Kidney (tissue), 14 donors: ENCODE data around the gene MDM1. TPM values are rescaled to one million over a fixed set of nuclear protein-coding genes. Genes with fewer than 3 reads are reported as not detected.

Source experiments
- DNase-seq, 5 donors: peaks; one replicate each; pipeline ENCODE4 v3.0.0-alpha.2; 2013 to 2020
- FAIRE-seq: peaks from 2 replicates; lab custom pipeline; 2012; peaks lifted over from hg19 to GRCh38; lab: Jason Lieb, UNC
- H3K27ac ChIP-seq, 2 donors: one replicate each; pipeline ENCODE4 v1.7.0; 2013; ENCODE audit warnings: low read depth in 2 of 2, low read length in 2 of 2, inconsistent platforms in 1 of 2
- H3K27me3 ChIP-seq: one replicate; pipeline ENCODE4 v1.7.1; 2013; ENCODE audit warnings: low read length, inconsistent platforms; ENCODE audit not compliant: control insufficient read depth, insufficient read depth
- H3K36me3 ChIP-seq, 3 donors: one replicate each; pipeline versions ENCODE4 v1.7.0 to v1.7.1; 2013; ENCODE audit warnings: low read length in 3 of 3, control low read depth in 1 of 3, inconsistent platforms in 1 of 3; ENCODE audit not compliant: insufficient read depth in 3 of 3, control insufficient read depth in 2 of 3
- H3K4me1 ChIP-seq, 3 donors: one replicate each; pipeline versions ENCODE4 v1.7.0 to v1.7.1; 2013; ENCODE audit warnings: low read length in 3 of 3, inconsistent platforms in 1 of 3, low read depth in 1 of 3; ENCODE audit not compliant: control insufficient read depth in 2 of 3, insufficient read depth in 2 of 3
- H3K4me3 ChIP-seq, 3 donors: one replicate each; pipeline versions ENCODE4 v1.7.0 to v1.8.1; 2013; ENCODE audit warnings: low read length in 3 of 3, control low read depth in 1 of 3, inconsistent platforms in 1 of 3
- H3K9ac ChIP-seq, 3 donors: one replicate each; pipeline versions ENCODE4 v1.7.0 to v1.7.1; 2013; ENCODE audit warnings: low read length in 3 of 3, control low read depth in 1 of 3, inconsistent platforms in 1 of 3
- H3K9me3 ChIP-seq, 3 donors: one replicate each; pipeline versions ENCODE4 v1.7.0 to v1.7.1; 2013; ENCODE audit warnings: low read length in 3 of 3, control low read depth in 1 of 3, inconsistent platforms in 1 of 3; ENCODE audit not compliant: control insufficient read depth in 2 of 3, insufficient read depth in 1 of 3
- intact Hi-C: fragments of 100-400 bp; cut with DNase I; formaldehyde crosslinking; loops from one replicate; pipeline ENCODE4 v1.11.1; 2022
- polyA plus RNA-seq: library from polyadenylated mRNA; stranded (reverse); fragments of 350-450 nt; fragmentation: Illumina TruSeq; extraction: RNeasy Lipid Tissue Mini Kit (QIAGEN cat#74804); gene quantifications from one replicate; pipeline ENCODE4 v1.2.3, GENCODE V29; 2014; ENCODE audit warnings: low read depth, low replicate concordance; ENCODE audit not compliant: insufficient read depth
- total RNA-seq: library from RNA; stranded (reverse); fragmentation: NEBNext Ultra II Directional; extraction: Animal tissue kit (Norgen Biotek cat#: 25700); gene quantifications from one replicate; pipeline ENCODE4 v1.2.1, GENCODE V29; 2021
- TF ChIP-seq, protein P1 (sequence below): IDR thresholded peaks from 3 replicates; pipeline ENCODE4 v1.5.1; 2012; ENCODE audit warnings: mild to moderate bottlenecking, moderate library complexity, borderline replicate concordance; ENCODE audit not compliant: insufficient read depth; ENCODE audit errors: extremely low read depth
- donor health status: control.
- donor health status: control.
- donor health status: control.
- donor health status: control.
- donor health status: control.
- donor health status: DM: yes; HTN: yes; CAD: no.
- donor health status: Normal renal cell carcinoma (clear cell type).

The MDM1 gene
- total and polyA plus RNA-seq, 2 donors from 2014 or later = 8.9 to 14.1 TPM

DNA sequence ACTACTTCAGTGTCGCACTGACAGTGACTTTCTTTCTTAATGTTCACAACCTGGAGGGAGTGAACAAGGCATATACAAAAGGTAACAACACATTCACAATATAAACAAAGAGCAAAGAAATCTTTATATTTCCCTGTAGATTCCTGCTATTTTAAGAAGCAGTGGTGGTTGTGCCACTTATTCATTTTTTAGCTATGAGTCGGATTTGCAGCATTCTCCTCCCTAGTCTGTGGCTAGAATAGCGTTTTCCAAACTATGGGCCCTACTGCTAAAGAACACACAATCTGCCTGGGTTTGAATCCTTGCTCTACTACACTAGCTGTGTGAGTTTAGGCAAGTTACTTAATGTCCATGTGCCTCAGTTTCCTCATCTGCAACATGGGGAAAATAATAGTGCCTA lies 18.6 kb upstream of the MDM1 start:
- DNase-seq (no peak), FAIRE-seq (no peak)
- TF ChIP-seq, protein P1, sequence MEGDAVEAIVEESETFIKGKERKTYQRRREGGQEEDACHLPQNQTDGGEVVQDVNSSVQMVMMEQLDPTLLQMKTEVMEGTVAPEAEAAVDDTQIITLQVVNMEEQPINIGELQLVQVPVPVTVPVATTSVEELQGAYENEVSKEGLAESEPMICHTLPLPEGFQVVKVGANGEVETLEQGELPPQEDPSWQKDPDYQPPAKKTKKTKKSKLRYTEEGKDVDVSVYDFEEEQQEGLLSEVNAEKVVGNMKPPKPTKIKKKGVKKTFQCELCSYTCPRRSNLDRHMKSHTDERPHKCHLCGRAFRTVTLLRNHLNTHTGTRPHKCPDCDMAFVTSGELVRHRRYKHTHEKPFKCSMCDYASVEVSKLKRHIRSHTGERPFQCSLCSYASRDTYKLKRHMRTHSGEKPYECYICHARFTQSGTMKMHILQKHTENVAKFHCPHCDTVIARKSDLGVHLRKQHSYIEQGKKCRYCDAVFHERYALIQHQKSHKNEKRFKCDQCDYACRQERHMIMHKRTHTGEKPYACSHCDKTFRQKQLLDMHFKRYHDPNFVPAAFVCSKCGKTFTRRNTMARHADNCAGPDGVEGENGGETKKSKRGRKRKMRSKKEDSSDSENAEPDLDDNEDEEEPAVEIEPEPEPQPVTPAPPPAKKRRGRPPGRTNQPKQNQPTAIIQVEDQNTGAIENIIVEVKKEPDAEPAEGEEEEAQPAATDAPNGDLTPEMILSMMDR = no peak
- Histone ChIP-seq H3K9ac (no peak overlapping the region), H3K4me1 (no peaks in the 10 kb centered on the region), H3K27ac (no peak overlapping the region), H3K9me3 (no peaks in the 10 kb centered on the region), H3K27me3 (no peaks in the 10 kb centered on the region), H3K36me3 (no peaks in the 10 kb centered on the region), H3K4me3 (no peak overlapping the region)
- intact Hi-C loops = no loop called here

DNA sequence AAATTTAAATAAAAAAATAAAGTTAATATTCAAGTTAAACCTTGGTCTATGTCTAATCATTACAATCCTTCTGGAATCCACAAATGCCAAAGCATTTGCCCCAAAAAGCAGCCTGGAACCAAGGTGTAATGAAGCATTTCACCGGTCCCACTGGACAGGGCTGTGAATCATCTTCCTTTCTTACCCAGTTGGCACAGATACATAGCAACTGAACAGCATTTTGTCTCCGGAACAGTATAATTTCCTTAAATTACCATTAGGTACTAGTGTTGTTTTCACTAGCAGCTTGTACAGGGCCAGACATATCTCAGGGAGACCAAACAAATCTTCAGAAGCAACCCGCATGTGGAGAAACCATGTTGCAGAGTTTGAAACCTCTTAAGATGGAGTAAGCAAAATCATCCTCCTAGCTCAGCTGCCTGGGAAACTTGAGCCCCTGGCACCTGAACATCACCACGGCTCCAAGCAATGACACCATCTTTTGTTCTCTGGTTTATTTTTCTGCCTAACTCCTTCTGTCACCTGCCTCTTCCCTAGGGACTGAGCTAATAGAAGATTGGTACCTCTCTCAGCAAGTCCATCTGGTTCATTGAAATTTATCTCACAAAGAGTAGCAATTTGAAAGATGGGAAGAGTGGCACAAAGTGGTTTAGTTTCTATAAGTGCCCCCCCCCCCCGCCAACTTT lies 17.9 kb upstream of the MDM1 start:
- Histone ChIP-seq H3K36me3 (no peaks in the 10 kb centered on the region), H3K4me3 (no peak overlapping the region), H3K27me3 (no peaks in the 10 kb centered on the region), H3K9ac (no peak overlapping the region), H3K27ac (no peak overlapping the region), H3K9me3 (no peaks in the 10 kb centered on the region), H3K4me1 (no peaks in the 10 kb centered on the region)
- FAIRE-seq (no peak), DNase-seq (no peak)
- intact Hi-C loops = no loop called here
- TF ChIP-seq, protein P1 = no peak

DNA sequence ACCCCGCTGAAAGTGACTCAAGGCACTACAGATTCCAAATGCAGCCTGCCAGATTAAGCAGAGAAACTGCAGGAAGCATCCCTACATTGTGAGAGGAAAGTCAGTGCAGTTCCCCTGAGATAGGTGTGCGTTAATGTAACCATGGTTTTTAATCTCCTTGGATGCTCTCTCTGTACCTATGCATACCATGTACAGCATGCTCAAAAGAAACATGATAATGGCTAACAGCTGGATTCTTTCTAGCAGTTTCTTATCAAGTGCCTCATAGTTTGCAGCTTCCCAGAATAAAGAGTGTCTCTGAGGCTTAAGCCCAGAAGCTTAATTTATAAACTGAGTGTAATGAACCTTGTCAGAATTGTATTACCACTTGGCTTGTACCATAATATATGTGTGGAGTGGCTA lies 17.1 kb upstream of the MDM1 start:
- TF ChIP-seq, protein P1 = no peak
- FAIRE-seq = no peak
- Histone ChIP-seq H3K4me1 (no peaks in the 10 kb centered on the region), H3K9me3 (no peaks in the 10 kb centered on the region), H3K27ac (no peak overlapping the region), H3K36me3 (no peaks in the 10 kb centered on the region), H3K9ac (no peak overlapping the region), H3K4me3 (no peak overlapping the region), H3K27me3 (no peaks in the 10 kb centered on the region)
- peak in 2 of 5 donors; percentile 35 to 43 for DNase-seq
- intact Hi-C loops = no loop called here

DNA sequence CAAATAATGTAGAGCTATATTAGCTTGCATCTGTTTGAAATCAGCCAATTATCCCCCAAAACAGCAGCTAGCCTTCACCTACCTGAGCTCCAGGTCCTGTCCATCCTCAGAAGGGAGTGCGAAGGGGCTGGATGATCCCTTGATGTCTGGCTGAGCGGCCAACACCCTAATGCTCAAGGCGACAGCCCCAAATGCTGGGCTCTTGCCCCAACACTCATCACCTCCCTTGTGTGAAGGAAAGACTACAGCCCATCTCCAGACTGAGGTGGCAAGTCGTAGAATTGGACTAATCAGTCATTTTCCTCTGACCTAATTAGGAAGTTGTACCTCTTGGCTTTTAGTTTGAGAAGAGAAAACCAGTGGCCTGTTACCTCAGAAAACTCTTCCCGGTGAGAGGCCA lies 16.3 kb upstream of the MDM1 start:
- FAIRE-seq = no peak
- no peak overlapping the region for H3K9ac ChIP-seq

More for the DNA sequence above, 16.3 kb upstream of the MDM1 start:
- H3K27me3 ChIP-seq = no peaks in the 10 kb centered on the region
- no peak overlapping the region for H3K4me3 ChIP-seq
- intact Hi-C loops = no loop called here
- no peaks in the 10 kb centered on the region for H3K9me3 ChIP-seq
- DNase-seq = no peak
- H3K36me3 ChIP-seq = no peaks in the 10 kb centered on the region
- H3K27ac ChIP-seq = no peak overlapping the region
- no peaks in the 10 kb centered on the region for H3K4me1 ChIP-seq
- TF ChIP-seq, protein P1 = no peak
